GM10847 (cell line): ENCODE measurements around the gene SLC25A4.

Source experiments
- POLR2A ChIP-seq: IDR thresholded peaks from 2 replicates; pipeline ENCODE4 v1.6.1; 2011; ENCODE audit not compliant: insufficient read length; ENCODE audit errors: extremely low read depth

Gene SLC25A4

DNA sequence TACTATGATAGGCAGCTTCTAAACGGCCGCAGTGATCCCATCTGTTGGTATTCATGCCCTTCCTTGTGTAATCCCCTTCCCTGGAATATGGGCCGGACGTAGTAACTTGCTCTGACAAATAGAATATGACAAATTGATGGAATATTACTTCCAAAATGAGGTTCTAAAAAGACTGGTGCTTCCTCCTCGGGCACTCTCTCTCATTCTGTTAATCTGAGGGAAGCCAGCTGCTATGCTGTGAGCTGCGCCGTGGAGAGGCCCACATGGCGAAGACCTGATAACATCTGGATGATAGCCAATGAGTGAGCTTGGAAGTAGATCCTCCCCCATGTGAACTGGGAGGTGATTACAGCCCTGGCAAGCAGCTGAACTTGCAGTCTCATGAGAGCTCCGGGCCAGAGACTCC lies 27.2 kb upstream of the SLC25A4 start:
- no peak for TF ChIP-seq POLR2A

DNA sequence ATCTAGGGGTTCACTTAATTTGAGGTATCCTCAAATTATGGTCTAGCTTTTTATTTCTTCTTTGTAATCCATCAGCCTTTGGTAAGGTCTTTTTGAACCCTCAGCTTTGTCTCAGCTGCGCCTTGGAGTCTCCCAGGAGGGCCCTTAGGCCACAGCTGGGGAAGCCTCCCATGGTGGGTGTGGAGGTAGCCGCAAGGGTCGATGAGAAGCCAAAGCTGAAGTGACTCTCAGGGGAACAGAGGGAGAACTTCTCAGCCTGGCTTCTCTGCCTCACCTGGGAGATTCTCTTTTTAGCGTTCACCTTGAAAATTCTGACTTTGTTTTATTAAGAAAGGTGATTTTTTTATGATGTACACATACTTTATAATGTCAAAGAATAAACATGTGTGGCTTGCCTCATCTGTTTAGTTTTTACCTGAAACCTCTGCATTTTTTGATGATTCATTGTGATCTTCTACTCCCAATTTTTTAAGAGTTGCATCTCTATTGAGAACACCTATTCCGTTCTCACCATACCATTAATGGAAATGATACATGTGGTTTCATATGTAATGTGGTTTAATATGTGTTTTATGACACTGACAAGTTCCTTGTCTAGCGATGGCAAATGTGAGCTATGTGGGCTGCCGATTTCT lies 25.6 kb upstream of the SLC25A4 start:
- TF ChIP-seq POLR2A = no peak

DNA sequence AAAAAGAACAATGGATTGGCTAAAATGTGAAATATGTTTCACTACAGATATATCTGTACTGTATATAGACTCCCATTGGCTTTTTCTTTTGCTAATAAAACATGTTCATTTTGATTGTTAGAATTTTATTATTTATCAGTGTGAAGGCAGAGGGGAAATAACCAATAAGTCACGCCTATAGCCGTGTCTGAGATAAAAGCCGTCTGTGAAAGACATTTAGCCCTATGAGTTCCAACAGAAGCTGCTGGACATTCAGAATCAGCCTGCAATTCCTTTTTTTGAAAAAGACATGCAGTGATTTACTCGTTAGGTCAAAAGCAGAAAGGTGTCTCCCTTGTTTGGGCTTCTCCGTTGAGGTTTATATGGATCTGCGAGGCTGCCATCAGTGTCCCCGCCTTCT lies 24.2 kb upstream of the SLC25A4 start:
- TF ChIP-seq POLR2A = no peak

DNA sequence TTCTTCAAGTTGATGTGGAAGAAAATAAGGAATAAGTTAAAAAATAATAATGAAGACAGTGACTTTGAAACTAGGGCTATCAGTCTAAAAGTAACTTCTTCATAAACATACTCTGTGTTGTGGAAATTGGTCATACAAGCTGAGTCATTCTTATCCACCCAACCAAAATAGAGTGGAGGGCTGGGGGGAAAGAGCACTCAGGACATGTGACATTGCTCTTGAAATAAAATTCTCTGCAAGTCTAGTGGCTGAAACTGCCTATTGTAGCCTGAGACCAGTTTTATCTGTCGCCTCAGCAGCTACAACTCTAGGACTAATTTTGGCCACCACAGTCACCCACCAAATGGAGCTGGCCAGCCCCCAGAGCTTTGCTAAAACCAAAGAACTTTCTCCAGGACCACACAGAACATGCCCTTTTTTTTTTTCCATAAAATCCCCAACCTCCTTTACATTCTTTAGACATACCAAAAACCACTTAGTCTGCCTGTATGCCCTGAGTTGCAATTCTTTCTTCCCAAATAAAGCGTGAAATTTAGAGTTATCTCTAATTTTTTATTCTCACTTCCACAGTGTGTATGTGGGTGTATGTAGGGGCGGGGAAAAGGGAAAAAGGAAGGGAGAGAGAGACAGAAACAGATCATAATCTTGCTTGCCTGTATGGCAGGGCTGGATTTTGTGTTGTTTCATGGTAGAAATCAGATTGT lies 23.0 kb upstream of the SLC25A4 start:
- no peak for TF ChIP-seq POLR2A

DNA sequence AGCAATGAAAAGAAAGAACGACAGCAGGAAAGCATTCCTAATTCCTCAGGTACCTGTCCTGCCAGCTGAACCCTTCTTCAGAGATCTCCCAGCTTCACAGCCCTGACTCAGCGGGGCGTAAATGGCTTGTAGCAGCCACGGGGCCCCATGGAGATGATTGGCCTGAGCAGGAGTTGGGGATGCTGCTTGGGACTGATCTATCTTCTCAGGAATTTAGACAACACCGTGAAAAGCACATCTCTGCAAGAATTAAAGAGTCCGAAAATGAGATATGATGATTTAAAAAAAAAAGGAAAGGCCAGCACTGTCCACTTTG lies 22.5 kb upstream of the SLC25A4 start:
- TF ChIP-seq POLR2A = no peak

DNA sequence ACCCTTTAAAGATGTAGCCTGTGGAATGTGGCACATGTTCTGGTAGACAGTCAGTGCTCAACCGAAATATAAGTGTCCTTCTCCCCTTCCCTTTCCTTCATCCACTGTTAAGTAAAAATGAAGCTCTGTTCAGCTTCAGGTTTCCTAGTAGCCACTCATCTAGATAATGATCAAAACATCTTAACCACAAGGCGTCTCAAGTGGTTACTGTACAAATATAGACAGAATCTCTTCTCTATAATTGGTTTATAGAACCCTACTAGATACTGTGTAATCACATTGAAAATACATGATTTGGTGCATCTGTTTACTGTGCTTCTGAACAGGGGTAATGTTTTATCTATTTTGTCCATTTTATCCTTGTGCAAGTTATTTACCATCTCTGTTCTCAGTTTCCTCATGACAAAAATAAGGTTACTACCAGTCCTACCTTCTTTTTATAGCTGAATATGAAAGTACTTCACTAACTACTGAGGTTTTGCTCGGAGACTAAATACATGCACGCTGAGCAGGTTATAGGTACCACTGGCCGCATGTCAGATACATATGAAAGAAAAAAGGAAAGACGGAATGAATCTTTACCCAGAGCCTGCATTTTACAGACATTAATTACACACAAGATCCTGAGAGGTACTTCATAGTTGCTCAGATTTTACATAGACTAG lies 20.3 kb upstream of the SLC25A4 start:
- TF ChIP-seq POLR2A = no peak

DNA sequence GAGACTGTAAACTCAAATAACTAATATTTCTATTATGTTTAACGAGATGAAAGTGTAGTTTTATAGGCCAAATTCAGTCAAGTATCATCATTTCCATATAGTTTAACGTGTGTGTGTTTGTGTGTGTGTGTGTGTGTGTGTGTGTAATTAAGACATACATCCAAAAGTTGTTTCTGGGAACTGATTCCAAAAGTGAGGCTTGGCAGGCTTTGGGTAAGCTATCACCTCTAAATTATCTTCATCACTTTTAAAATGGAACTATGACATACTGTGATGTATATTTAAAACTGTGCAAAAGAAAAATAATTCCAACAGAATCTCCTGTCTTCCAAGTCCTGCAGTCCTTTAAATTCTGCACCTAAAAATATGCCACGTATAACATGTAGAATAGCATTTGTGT lies 19.1 kb upstream of the SLC25A4 start:
- no peak for TF ChIP-seq POLR2A

DNA sequence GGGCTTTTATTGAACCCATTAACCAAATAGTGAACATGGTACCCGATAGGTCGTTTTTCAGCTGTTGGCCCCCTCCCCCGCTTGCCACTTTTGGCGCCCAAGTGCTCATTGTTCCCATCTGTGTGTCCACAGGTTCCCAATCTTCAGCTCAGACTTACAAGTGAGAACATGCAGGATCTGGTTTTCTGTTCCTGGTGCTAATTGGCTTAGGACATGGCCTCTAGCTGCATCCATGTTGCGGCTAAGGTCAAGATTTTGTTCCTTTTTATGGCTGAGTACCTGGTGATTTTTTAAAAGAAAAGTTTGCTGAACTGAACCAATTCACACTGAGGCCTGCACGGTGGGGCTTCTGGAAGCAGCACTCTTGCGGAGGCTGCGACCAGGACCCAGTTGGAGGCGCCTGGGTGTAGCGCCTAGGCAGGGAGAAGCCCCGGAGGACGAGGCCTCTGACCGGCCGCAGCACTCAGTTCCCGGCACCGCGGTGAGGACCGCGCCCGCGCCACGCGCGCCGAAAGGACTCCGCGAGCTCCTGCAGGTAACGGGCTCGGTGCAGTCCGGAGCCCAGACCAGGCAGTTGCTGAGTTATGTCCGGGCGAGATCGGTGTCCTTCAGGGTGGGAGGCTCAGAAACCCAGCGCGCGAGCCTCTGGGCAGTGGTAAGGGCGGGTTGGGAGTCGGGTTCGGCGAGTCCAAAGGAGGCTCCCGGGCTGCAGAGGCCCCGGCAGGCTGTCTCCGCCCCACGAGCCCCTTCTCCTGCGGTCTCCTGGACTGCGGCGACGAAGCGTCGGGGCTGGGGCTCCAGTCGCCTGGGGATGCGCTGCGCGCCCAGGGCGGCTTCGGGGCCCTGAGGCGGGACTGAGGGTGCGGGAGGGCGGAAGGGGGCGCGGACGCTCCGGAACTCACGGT lies 15.8 kb upstream of the SLC25A4 start:
- no peak for TF ChIP-seq POLR2A

DNA sequence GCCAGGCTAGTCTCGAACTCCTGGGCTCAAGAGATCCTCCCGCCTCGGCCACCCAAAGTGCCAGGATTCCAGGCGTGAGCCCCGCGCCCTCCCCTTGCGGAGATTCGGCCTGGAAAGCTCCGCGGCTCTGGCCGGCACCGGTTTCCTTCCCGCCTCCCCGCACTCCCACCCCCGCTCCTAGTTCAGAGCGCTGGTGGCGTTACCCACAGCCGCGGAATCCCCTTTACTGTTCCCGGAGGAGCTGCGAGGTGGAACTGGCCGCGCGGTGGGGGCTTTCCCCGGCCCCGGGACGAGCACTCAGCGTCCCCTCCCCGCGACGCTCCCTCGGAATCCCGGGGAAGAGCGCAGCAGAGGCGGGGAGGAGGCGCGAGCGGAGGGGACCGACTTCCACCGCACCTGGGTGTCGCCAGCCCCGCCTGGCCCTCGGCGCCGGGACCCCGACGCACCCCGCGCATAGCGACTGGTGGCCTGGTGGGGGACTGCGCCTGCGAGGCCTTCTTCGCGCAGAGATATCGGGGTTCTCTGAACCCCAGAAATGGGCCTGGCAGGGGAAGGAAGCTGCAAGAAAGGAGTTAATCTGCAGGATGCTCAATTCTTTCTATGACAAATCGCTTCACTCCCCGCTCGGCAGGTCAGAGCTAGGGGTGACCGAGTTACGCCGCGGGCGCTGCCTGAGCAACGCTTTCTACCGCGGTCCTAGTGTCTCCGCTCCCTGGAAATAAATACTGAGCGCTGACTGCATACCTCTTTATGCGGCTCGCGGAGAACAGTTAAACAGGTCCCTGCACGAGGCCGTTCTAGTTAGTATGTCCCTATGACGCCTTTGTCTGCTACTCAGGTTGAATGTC lies 14.6 kb upstream of the SLC25A4 start:
- no peak for TF ChIP-seq POLR2A

DNA sequence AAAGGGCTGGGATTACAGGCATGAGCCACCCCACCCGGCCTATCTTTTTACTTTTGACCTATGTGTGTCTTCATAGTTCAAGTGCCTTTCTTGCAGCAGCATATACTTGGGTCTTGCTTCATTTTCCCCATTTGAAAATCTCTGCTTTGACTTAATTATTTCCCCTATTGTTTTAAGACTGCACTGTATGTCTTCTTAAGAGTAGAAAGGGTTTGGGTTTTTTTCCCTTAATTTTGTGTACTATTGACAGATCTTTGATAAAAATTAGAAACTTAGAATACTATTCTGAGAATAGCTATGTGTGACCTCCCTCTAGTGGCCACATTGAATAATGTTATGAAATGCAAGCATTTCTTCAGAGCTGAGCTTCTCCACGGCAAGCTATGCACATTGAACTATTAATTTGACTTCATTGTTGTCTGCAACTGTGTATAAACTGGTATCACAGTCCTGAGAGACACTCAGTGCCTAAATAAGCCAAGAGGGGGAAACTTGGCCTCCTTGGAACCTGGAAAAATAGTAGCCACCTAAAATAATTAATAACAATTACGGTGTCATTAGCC lies 8.7 kb upstream of the SLC25A4 start:
- no peak for TF ChIP-seq POLR2A

DNA sequence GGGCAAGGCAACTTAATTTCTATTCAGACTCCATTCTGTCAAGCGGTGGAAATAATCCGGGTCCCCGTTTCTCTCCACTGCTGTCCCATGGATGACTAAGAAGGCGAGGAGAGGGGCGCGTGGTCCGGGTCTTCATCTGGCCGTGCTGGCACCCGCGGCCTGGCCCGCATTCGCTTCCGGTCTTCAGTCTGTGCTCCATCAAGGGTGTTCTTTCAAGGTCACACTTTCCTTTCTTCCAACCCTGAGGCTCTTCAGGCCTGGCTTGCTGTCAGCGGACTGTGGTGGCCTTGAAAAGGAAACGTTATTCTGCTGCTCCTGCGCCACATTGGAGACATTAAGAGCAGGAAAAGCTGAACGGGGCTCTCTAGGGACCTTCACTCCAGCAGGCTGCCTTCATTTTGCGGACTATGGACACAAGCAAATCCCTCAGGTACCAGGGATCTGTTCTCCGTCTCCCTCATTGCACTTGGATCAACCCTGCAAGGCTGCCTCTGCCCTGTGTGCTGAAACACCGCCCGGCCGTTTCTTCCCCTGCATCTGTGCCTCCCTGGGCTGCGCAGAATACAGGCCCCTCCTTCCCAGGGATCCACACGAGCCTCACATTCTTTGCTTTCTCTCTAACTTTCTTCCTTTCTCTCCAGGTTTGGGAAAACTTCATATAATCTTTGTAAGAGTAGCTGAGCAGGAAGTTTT lies 5.7 kb upstream of the SLC25A4 start:
- no peak for TF ChIP-seq POLR2A

DNA sequence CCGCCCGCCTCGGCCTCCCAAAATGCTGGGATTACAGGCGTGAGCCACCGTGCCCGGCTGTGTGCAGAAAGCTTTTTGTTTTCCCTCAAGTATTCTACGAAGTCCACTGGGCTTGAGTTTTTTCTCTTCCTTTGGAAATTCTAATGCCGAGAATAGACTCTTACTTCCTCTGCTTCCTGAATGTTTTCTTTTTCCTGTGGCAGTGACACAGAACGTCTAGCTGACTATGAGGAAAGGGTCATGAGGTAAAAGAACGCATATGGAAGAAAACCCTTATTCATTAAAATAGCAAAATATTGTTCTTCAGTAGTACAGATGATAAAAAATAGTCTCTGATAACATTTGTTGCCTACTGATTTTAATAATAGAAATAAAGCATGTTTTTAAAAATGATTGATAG lies 4.9 kb upstream of the SLC25A4 start:
- no peak for TF ChIP-seq POLR2A

DNA sequence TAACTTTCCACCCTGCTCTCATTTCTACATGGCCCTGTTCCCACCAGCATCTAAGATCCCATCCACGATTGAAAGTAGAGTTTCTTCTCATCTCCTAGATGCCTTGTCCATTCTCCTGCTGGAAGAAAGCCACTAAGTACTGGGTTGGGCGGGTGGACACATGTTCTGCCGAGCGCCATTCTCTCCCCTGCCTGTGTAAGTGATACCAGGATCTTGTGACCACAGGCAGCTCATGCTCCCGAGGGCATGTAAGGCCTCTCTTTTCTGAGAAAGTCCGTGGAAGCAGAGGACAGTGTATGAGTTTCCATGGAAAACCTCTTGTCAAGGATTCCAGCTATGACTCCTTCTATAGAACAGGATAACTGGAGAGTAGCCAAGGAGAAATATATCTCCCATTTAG lies 3.3 kb upstream of the SLC25A4 start:
- no peak for TF ChIP-seq POLR2A

DNA sequence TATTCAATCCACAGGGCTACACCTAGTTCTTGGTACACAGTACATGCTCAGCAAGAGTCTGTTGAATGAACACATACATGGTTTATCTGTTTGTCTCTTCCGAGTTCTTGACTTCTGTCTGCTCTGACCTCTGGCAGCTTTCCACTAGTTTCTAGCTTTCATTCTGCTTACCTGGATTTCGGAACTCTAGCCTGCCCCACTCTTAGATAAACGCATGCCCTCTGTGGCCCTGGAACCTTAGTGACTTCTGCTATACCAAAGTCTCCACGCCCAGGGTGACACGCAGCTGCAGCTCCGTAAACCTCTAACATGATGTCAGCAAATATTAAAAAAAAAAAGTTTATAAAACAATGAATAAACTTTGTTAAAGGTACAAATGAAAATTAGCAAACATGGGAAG lies 1.3 kb upstream of the SLC25A4 start:
- no peak for TF ChIP-seq POLR2A
